Activated gamma-delta T cell (primary cell): ENCODE results near the gene TBC1D16.
"Not testable (repeated sequence)": the region's sequence is repeated elsewhere in the genome, so short reads cannot be mapped to it uniquely, and the experiment has no call there.

Source experiments
- DNase-seq: peaks from one replicate; lab custom pipeline; 2025; lab: John Stamatoyannopoulos, UW

The TBC1D16 gene

GRCh38 chr17:79976451-79976850, 59.2 kb downstream of the TBC1D16 start:
- DNase-seq: no peak

- no peak for DNase-seq
These were observed 60.1 kb downstream of the TBC1D16 start for GRCh38 chr17:79975498-79976134.

- DNase-seq: no peak
These were observed 60.8 kb downstream of the TBC1D16 start for GRCh38 chr17:79974566-79975497.

- no peak for DNase-seq
These were observed 64.0 kb downstream of the TBC1D16 start for GRCh38 chr17:79971651-79972050.

GRCh38 chr17:79970576-79971068, 65.0 kb downstream of the TBC1D16 start:
- no peak for DNase-seq

- DNase-seq: no peak
These were observed 65.8 kb downstream of the TBC1D16 start for GRCh38 chr17:79969906-79970305.

GRCh38 chr17:79968116-79968515, 67.6 kb downstream of the TBC1D16 start:
- no peak for DNase-seq

GRCh38 chr17:79966681-79967080, 69.0 kb downstream of the TBC1D16 start:
- no peak for DNase-seq

GRCh38 chr17:79965806-79966205, 69.9 kb downstream of the TBC1D16 start:
- DNase-seq: no peak

GRCh38 chr17:79962467-79962866, 73.2 kb downstream of the TBC1D16 start:
- not testable (repeated sequence) for DNase-seq

- DNase-seq: not testable (repeated sequence)
These were observed 74.1 kb downstream of the TBC1D16 start for GRCh38 chr17:79961567-79961966.

- DNase-seq: no peak
These were observed 74.7 kb downstream of the TBC1D16 start for GRCh38 chr17:79960788-79961522.

GRCh38 chr17:79959042-79959441, 76.6 kb downstream of the TBC1D16 start:
- no peak for DNase-seq

- no peak for DNase-seq
These were observed 78.8 kb downstream of the TBC1D16 start for GRCh38 chr17:79956853-79957252.

GRCh38 chr17:79956441-79956735, 79.3 kb downstream of the TBC1D16 start:
- not testable (repeated sequence) for DNase-seq

GRCh38 chr17:79955691-79956440, 79.8 kb downstream of the TBC1D16 start:
- DNase-seq: no peak

- DNase-seq: no peak
These were observed 80.5 kb downstream of the TBC1D16 start for GRCh38 chr17:79955167-79955549.

- no peak for DNase-seq
These were observed 81.1 kb downstream of the TBC1D16 start for GRCh38 chr17:79954281-79955166.

GRCh38 chr17:79953335-79953734, 82.3 kb downstream of the TBC1D16 start:
- DNase-seq: no peak

GRCh38 chr17:79952901-79953300, 82.8 kb downstream of the TBC1D16 start:
- DNase-seq: no peak
